IPS-18a (cell line): ENCODE results near the gene UNC45B.
"Not testable (repeated sequence)": the region's sequence is repeated elsewhere in the genome, so short reads cannot be mapped to it uniquely, and the experiment has no call there.

ENCODE experiments used
- H3K27ac ChIP-seq: one replicate; pipeline ENCODE4 v1.5.1; 2013; ENCODE audit warnings: low read length
- H3K27me3 ChIP-seq: one replicate; pipeline ENCODE4 v1.6.1; 2013; ENCODE audit warnings: mild to moderate bottlenecking, low read length; ENCODE audit not compliant: control insufficient read depth, insufficient read depth
- H3K36me3 ChIP-seq: one replicate; pipeline ENCODE4 v1.6.1; 2013; ENCODE audit warnings: low read depth, low read length; ENCODE audit not compliant: control insufficient read depth
- H3K4me1 ChIP-seq: one replicate; pipeline ENCODE4 v1.6.1; 2013; ENCODE audit warnings: low read depth, low read length; ENCODE audit not compliant: control insufficient read depth
- H3K4me3 ChIP-seq: one replicate; pipeline ENCODE4 v1.5.1; 2013; ENCODE audit warnings: low read length
- H3K9ac ChIP-seq: one replicate; pipeline ENCODE4 v1.6.1; 2013; ENCODE audit warnings: mild to moderate bottlenecking, low read length, moderate library complexity
- H3K9me3 ChIP-seq: one replicate; pipeline ENCODE4 v1.6.1; 2013; ENCODE audit warnings: low read depth, low read length; ENCODE audit not compliant: control insufficient read depth

Gene UNC45B

GRCh38 chr17:35163886-35164285 is 16.3 kb downstream of the UNC45B start:
- no peaks in the 10 kb centered on the region for H3K27me3 ChIP-seq
- no peak overlapping the region for H3K27ac ChIP-seq
- H3K9me3 ChIP-seq, result no peaks in the 10 kb centered on the region

DNA sequence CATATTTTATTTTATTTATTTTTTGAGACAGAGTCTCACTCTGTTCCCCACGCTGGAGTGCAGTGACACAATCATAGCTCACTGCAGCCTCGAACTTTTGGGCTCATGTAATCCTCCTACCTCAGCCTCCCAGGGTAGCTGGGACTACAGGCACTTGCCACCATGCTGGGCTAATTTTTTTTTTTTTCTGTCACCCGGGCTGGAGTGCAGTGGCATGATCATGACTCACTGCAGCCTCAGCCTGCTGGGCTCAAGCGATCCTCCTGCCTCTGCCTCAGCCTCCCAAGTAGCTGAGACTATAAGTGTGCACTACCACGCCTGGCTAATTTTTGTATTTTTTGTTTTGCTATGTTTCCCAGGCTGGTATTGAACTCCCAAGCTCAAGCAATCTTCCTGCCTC is 17.1 kb downstream of the UNC45B start:
- Histone ChIP-seq H3K4me3 (no peak overlapping the region), H3K27ac (no peak overlapping the region), H3K9ac (no peak overlapping the region), H3K9me3 (no peaks in the 10 kb centered on the region), H3K27me3 (no peaks in the 10 kb centered on the region), H3K4me1 (peaks cover 6% of the 10 kb centered on the region), H3K36me3 (no peaks in the 10 kb centered on the region)

More at GRCh38 chr17:35163886-35164285, 16.3 kb downstream of the UNC45B start:
- Histone ChIP-seq H3K36me3 (no peaks in the 10 kb centered on the region), H3K9ac (no peak overlapping the region), H3K4me1 (peaks cover 6% of the 10 kb centered on the region), H3K4me3 (no peak overlapping the region)

GRCh38 chr17:35166526-35166925 is 18.9 kb downstream of the UNC45B start:
- no peak overlapping the region for H3K9ac ChIP-seq
- no peak overlapping the region for H3K4me3 ChIP-seq
- H3K27me3 ChIP-seq, result no peaks in the 10 kb centered on the region
- H3K27ac ChIP-seq, result no peak overlapping the region
- no peaks in the 10 kb centered on the region for H3K36me3 ChIP-seq
- peaks cover 2% of the 10 kb centered on the region for H3K4me1 ChIP-seq
- no peaks in the 10 kb centered on the region for H3K9me3 ChIP-seq

GRCh38 chr17:35167046-35167445 is 19.4 kb downstream of the UNC45B start:
- Histone ChIP-seq H3K4me1 (no peaks in the 10 kb centered on the region), H3K9ac (no peak overlapping the region), H3K27ac (no peak overlapping the region), H3K4me3 (no peak overlapping the region), H3K36me3 (no peaks in the 10 kb centered on the region), H3K27me3 (no peaks in the 10 kb centered on the region), H3K9me3 (no peaks in the 10 kb centered on the region)

DNA sequence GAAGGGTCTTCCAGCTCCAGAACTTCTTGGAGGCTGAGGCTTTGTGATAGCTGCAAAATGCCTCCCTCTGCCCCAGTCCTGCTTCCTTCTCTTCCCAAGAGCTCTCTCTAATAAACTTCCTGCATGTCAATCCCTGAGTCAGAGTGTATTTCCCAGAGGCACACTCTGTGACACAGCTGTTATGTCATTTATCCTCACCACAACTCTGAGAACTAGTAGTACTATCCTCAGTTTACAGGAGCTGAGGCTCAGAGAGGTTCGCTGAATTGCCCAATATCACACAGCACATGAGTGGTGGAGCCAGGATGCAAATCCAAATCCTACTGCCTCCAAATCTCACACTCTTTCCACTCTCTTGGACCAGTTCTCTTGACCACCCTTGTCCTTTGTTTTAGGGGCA is 20.0 kb downstream of the UNC45B start:
- Histone ChIP-seq H3K4me1 (no peaks in the 10 kb centered on the region), H3K4me3 (no peak overlapping the region), H3K36me3 (no peaks in the 10 kb centered on the region), H3K27ac (no peak overlapping the region), H3K9ac (no peak overlapping the region), H3K27me3 (no peaks in the 10 kb centered on the region), H3K9me3 (no peaks in the 10 kb centered on the region)

DNA sequence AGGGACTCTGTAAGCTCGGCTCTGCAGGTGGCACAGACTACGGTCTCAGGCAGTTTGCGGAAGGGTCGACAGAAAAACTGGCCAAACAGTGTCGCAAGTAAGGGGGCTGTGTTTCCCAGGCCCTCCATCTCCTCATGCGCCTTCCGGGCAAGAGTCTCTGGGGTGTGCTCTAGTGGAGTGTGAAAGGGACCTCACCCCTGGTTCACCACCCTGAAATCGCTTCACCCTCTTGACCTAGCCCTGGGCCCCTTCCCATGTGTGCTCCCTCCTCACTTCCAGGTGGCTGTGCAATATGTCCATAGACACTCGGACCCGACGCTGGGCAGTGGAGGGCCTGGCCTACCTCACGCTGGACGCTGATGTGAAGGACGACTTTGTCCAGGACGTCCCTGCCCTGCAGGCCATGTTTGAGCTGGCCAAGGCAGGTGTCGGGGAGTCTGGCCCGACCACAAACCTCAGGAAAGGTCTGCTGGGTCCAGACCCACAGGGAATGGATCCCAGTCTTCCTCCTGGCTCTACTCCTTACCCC is 22.3 kb downstream of the UNC45B start:
- Histone ChIP-seq H3K27me3 (no peaks in the 10 kb centered on the region), H3K4me1 (no peaks in the 10 kb centered on the region), H3K36me3 (no peaks in the 10 kb centered on the region)

GRCh38 chr17:35170968-35171771 is 23.6 kb downstream of the UNC45B start:
- Histone ChIP-seq H3K36me3 (no peaks in the 10 kb centered on the region), H3K27ac (no peak overlapping the region), H3K4me3 (no peak overlapping the region), H3K9me3 (no peaks in the 10 kb centered on the region), H3K4me1 (no peaks in the 10 kb centered on the region), H3K27me3 (no peaks in the 10 kb centered on the region), H3K9ac (no peak overlapping the region)

More for the DNA sequence above, 22.3 kb downstream of the UNC45B start:
- Histone ChIP-seq H3K9me3 (no peaks in the 10 kb centered on the region), H3K4me3 (no peak overlapping the region), H3K27ac (no peak overlapping the region), H3K9ac (no peak overlapping the region)

DNA sequence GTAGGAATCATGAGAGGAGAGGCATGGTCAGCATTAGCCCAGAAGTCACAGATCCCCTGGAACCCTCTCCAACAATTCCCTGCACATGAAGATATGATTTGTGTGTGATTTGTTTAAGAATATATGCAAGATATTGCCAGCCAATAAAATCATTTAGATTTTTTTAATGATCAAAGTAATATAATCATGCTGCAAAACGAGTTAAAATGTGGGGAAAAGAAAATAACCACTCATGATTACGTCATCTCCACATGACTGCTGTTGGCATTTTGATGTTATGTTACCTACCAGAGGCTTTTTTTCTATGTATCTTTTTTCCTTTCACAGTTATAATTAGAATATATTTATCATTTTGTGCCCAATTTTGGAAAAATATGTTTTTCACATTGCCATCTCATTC is 24.2 kb downstream of the UNC45B start:
- H3K36me3 ChIP-seq, result no peaks in the 10 kb centered on the region
- no peaks in the 10 kb centered on the region for H3K27me3 ChIP-seq
- H3K9ac ChIP-seq, result no peak overlapping the region
- no peaks in the 10 kb centered on the region for H3K9me3 ChIP-seq
- H3K27ac ChIP-seq, result no peak overlapping the region
- H3K4me1 ChIP-seq, result no peaks in the 10 kb centered on the region
- H3K4me3 ChIP-seq, result no peak overlapping the region

DNA sequence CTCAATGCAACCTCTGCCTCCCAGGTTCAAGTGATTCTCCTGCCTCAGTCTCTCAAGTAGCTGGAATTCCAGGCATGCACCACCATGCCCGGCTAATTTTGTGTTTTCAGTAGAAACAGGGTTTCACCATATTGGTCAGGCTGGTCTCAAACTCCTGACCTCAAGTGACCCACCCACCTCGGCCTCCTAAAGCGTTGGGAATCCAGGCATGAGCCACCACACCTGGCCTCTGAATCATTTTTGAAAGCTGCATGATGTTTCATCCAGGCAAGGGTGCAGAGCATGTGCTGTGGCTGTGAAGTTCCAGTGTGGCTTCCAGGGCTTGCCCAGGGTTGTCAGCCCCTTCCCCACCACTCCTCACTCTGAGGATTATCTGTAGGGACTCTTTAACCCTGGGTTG is 24.7 kb downstream of the UNC45B start:
- H3K4me1 ChIP-seq, H3K9me3 ChIP-seq, H3K4me3 ChIP-seq, H3K27ac ChIP-seq, H3K36me3 ChIP-seq, H3K9ac ChIP-seq, H3K27me3 ChIP-seq: not testable (repeated sequence)

- Histone ChIP-seq H3K9me3 (no peaks in the 10 kb centered on the region), H3K9ac (no peak overlapping the region), H3K27ac (no peak overlapping the region), H3K36me3 (no peaks in the 10 kb centered on the region), H3K27me3 (no peaks in the 10 kb centered on the region), H3K4me1 (no peaks in the 10 kb centered on the region), H3K4me3 (no peak overlapping the region)
These were observed 27.3 kb downstream of the UNC45B start for GRCh38 chr17:35174835-35175334.

DNA sequence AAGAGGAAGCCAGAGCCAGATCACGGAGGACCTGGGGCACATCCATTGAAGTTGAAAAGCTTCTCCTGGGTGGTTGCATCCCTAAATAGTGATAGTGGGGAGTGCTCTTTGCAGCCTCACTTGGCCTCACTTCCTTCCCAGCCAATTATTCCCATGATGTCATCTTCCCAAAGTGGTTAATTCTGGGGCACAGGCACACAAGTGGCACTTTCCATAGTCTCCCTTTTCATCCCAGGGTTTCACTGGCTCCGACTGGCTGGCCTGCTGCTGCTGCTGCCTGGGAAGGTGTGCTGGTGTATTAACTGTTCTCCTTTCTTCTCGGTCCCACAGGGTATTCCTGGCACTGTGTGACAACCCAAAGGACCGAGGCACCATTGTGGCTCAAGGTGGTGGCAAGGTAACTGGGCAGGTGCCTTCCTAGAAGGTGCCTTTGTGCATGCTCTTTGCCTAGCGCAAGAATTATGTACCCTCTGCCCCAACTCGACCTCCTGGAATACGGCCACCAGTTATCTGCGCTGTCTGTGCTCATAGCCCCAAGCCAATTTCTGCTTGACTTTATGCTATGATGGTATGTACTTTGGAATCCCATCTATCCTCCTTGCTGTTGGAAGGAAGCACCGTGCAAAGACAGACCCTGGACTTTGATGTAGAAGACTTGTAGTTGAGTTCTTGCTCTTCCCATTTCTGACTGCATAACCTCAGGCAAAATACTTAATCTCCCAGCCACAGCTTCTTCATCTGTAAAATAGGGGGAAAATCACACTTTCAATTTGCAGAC is 28.2 kb downstream of the UNC45B start:
- no peaks in the 10 kb centered on the region for H3K27me3 ChIP-seq
- no peak overlapping the region for H3K4me3 ChIP-seq

More for the DNA sequence above, 28.2 kb downstream of the UNC45B start:
- H3K4me1 ChIP-seq, result no peaks in the 10 kb centered on the region
- no peaks in the 10 kb centered on the region for H3K9me3 ChIP-seq
- no peaks in the 10 kb centered on the region for H3K36me3 ChIP-seq
- H3K9ac ChIP-seq, result no peak overlapping the region
- H3K27ac ChIP-seq, result no peak overlapping the region
